ENCODE results near the gene NEURL4.

Gene NEURL4

GRCh38 chr17:7293159-7293558 lies 36.0 kb downstream of the NEURL4 start:
- DNase-seq (ENCODE audit: low read depth): no peak
- no peak for TF ChIP-seq CTCF (conservative IDR thresholded peaks at IDR 0.05; ENCODE audit: low read depth, low read length)
- no peak overlapping the region for H3K4me3 ChIP-seq (ENCODE audit: low read length)

- no peak for DNase-seq (ENCODE audit: low read depth)
- H3K4me3 ChIP-seq (ENCODE audit: low read length): no peak overlapping the region
- TF ChIP-seq CTCF (conservative IDR thresholded peaks at IDR 0.05; ENCODE audit: low read depth, low read length): no peak
Measured at GRCh38 chr17:7292729-7293128, 36.4 kb downstream of the NEURL4 start.

GRCh38 chr17:7292194-7292593 lies 36.9 kb downstream of the NEURL4 start:
- TF ChIP-seq CTCF (conservative IDR thresholded peaks at IDR 0.05; ENCODE audit: low read depth, low read length): no peak
- no peak overlapping the region for H3K4me3 ChIP-seq (ENCODE audit: low read length)
- no peak for DNase-seq (ENCODE audit: low read depth)

GRCh38 chr17:7290685-7291084 lies 38.5 kb downstream of the NEURL4 start:
- DNase-seq (ENCODE audit: low read depth): no peak
- no peak overlapping the region for H3K4me3 ChIP-seq (ENCODE audit: low read length)
- no peak for TF ChIP-seq CTCF (conservative IDR thresholded peaks at IDR 0.05; ENCODE audit: low read depth, low read length)

GRCh38 chr17:7290166-7290565 lies 39.0 kb downstream of the NEURL4 start:
- DNase-seq (ENCODE audit: low read depth): no peak
- no peak for TF ChIP-seq CTCF (conservative IDR thresholded peaks at IDR 0.05; ENCODE audit: low read depth, low read length)
- H3K4me3 ChIP-seq (ENCODE audit: low read length): no peak overlapping the region

- no peak overlapping the region for H3K4me3 ChIP-seq (ENCODE audit: low read length)
- DNase-seq (ENCODE audit: low read depth): no peak
- TF ChIP-seq CTCF (conservative IDR thresholded peaks at IDR 0.05; ENCODE audit: low read depth, low read length): no peak
Measured at GRCh38 chr17:7289256-7290032, 39.7 kb downstream of the NEURL4 start.

GRCh38 chr17:7285679-7286078 lies 43.5 kb downstream of the NEURL4 start:
- H3K4me3 ChIP-seq (ENCODE audit: low read length): no peak overlapping the region
- TF ChIP-seq CTCF (conservative IDR thresholded peaks at IDR 0.05; ENCODE audit: low read depth, low read length): no peak
- DNase-seq (ENCODE audit: low read depth): no peak

Measured in retinal pigment epithelial cell (primary cell).